Liver (tissue), 2 donors: ENCODE data around the gene TENT5C.

Experiments
- CTCF ChIP-seq: fragments of 150-350 bp; IDR thresholded peaks from 2 replicates; pipeline ENCODE4 v1.5.1; 2017; ENCODE audit warnings: improper control_type of control experiment, low read depth, low read length; ENCODE audit not compliant: missing input control
- MAX ChIP-seq: IDR thresholded peaks from 2 replicates; pipeline ENCODE4 v1.6.1; 2016; ENCODE audit warnings: antibody characterized with exemption
- donor health status: healthy.

DNA sequence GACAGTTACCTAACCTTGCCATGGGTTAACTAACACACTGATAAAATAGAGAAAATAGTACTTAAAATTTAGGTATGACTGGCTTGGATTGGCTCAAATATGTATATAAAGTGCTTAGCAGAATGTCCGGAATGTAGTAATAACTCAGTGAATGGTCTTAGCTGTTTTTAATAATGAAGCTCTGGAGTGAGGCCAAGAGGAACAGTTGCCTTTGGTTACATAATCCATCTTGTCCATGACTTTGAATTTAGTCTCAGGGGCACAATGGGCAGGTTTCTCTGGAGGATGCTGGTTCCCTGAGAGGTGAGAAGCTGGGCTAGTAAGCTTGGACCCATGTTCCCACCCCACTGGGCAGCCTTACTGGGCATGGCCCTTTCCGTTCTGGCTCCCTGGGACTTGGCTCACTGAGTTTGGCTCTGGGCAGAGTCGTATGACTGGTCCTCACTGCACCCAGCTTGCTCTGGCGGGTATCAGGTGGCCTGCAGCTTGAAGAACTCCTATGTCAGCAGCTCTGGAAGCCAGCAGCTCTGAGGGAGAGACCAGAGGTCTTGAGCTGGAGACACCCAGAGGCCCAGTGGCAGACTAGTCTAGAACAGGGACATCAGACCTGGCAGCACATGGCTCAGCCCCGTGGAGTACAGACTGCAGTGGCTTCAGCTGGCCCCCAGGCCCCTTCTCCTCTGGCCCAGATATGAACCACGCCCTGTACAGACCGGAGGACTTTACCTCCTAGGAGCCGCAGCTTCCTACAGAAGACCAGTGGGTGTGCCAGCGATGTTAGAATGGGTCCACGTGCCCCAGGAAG is 40.4 kb downstream of the TENT5C start:
- no peak for TF ChIP-seq CTCF
- no peak for TF ChIP-seq MAX
